ENCODE results near the gene UBE2O.
A peak's percentile ranks its signal among the peaks of the same experiment; 100 is the strongest.

Gene UBE2O

DNA sequence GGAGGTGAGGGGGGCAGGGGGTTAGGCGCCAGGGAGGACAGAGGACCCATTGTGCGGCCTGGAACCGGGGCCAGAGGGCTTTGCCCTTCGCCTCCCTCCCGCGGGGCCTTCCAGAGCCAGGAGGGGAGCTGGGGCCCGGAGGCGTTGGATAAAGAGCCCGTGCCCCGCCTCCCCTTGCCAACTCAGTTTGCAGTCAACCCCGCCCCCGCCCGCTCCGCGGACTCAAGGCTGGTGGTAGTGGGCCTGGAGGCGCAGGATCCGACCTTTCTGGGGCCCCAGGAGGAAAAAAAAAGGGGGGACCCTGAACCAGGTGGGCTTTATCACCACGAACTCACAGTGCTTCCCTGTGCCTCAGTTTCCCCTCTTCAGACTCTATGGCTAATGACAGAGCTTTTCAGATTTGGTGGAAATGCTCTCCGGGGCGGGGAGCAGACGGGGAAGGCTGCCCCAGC lies 70.6 kb downstream of the UBE2O start:
- peak overlapping the region; percentile 98 for H2AFZ ChIP-seq (ENCODE audit: low read length)
- H3K27ac ChIP-seq (replicated peaks; ENCODE audit: low read length), result peak overlapping the region; percentile 99
- H3K4me3 ChIP-seq (ENCODE audit: low read length in 2 of 2), result peak overlapping the region; percentile 78 to 88
- peak overlapping the region; percentile 97 for H3K9ac ChIP-seq (ENCODE audit: low read depth, low read length, poor library complexity)
- WGBS, 2 donors (ENCODE audit: extremely low coverage in 2 of 2, insufficient read length in 2 of 2, insufficient replicate concordance in 1 of 2), result no CpG with 5 or more reads among the region's 21 CpGs
- H3K4me1 ChIP-seq (ENCODE audit: control insufficient read depth in 2 of 2, insufficient read depth in 1 of 2, low read depth in 1 of 2, low read length in 2 of 2), result peaks cover 10 to 26% of the 10 kb centered on the region in 2 donors
- H2AK5ac ChIP-seq (ENCODE audit: low read depth, low read length), result peak overlapping the region; percentile 92
- no peak overlapping the region for H3K14ac ChIP-seq (ENCODE audit: low read length)
- peak overlapping the region; percentile 96 for H3K18ac ChIP-seq (ENCODE audit: low read length)
- no peak overlapping the region for H3K23ac ChIP-seq (ENCODE audit: low read depth, low read length, poor library complexity)
- peaks cover 5 to 9% of the 10 kb centered on the region in 2 donors for H3K36me3 ChIP-seq (replicated peaks in 1 of 2; ENCODE audit: control insufficient read depth in 2 of 2, insufficient read depth in 2 of 2, low read length in 2 of 2)
- peak overlapping the region; percentile 91 for H2BK5ac ChIP-seq (ENCODE audit: low read length)
- H2BK15ac ChIP-seq (ENCODE audit: low read length), result peak overlapping the region; percentile 95
- no peak overlapping the region for H4K91ac ChIP-seq (ENCODE audit: low read depth, low read length, poor library complexity)
- H3K79me1 ChIP-seq (ENCODE audit: low read depth, low read length), result peaks cover 3% of the 10 kb centered on the region
- peaks cover 2 to 10% (median 6%) of the 10 kb centered on the region in 3 experiments for H3K27me3 ChIP-seq (ENCODE audit: control insufficient read depth in 3 of 3, insufficient read depth in 3 of 3, low read depth in 1 of 3, low read length in 3 of 3)
- peaks cover 2% of the 10 kb centered on the region in 2 donors for H3K9me3 ChIP-seq (replicated peaks in 1 of 2; ENCODE audit: control insufficient read depth in 2 of 2, insufficient read depth in 1 of 2, low read depth in 1 of 2, low read length in 2 of 2)
- H2BK12ac ChIP-seq (ENCODE audit: low read length), result peak overlapping the region; percentile 88
- peak overlapping the region; percentile 90 for H2BK120ac ChIP-seq (ENCODE audit: low read depth, low read length)
- DNase-seq (ENCODE audit: low spot score), result peak; percentile 90
- no peak overlapping the region for H4K8ac ChIP-seq (ENCODE audit: low read depth, low read length)
- peak overlapping the region; percentile 99 for H3K4me2 ChIP-seq (ENCODE audit: insufficient read depth, low read length, poor library complexity, severe bottlenecking)
- H3K4ac ChIP-seq (ENCODE audit: low read length), result no peak overlapping the region

DNA sequence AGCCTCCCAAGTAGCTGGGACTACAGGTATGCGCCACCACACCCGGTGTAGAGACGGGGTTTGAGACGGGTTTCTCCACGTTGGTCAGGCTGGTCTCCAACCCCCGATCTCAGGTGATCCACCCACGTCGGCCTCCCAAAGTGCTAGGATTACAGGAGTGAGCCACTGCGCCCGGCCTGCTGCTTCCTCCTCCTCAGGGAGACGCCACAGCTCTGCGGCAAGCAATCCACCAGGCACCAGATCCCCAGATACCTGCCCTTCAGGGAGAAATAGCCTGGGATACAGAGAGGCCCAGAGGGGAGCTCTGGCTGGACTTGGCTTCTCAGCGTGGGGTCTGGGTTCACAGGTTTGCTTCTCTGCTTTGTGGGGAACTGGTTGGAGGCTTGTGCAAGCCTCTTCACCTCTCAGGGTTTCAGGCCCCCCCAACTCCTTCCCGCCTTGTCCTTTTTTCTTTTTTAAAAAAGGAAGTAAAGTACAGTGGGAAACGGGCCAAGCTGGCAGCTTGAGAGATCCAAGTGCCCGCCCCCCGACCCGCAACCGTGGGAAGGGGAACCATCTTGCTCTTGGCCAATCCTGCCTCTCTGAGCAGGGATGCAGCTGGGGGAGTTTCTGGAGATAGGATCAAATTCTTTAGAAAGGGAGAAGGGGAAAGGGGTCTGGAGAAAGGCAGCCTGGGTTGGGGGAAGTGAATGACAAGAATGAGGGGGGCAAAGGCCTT lies 71.2 kb downstream of the UBE2O start:
- Histone ChIP-seq H3K4ac (ENCODE audit: low read length) (no peak overlapping the region), H3K4me2 (ENCODE audit: insufficient read depth, low read length, poor library complexity, severe bottlenecking) (peak overlapping the region; percentile 99), H3K14ac (ENCODE audit: low read length) (no peak overlapping the region), H3K27ac (replicated peaks; ENCODE audit: low read length) (peak overlapping the region; percentile 97), H3K27me3 (ENCODE audit: control insufficient read depth in 3 of 3, insufficient read depth in 3 of 3, low read depth in 1 of 3, low read length in 3 of 3) (peaks cover 2 to 10% (median 6%) of the 10 kb centered on the region in 3 experiments), H4K91ac (ENCODE audit: low read depth, low read length, poor library complexity) (no peak overlapping the region), H3K36me3 (replicated peaks in 1 of 2; ENCODE audit: control insufficient read depth in 2 of 2, insufficient read depth in 2 of 2, low read length in 2 of 2) (peaks cover 1 to 3% of the 10 kb centered on the region in 2 donors), H3K9ac (ENCODE audit: low read depth, low read length, poor library complexity) (no peak overlapping the region), H3K23ac (ENCODE audit: low read depth, low read length, poor library complexity) (no peak overlapping the region), H2BK5ac (ENCODE audit: low read length) (peak overlapping the region; percentile 13), H2BK12ac (ENCODE audit: low read length) (no peak overlapping the region), H2BK120ac (ENCODE audit: low read depth, low read length) (no peak overlapping the region), H2BK15ac (ENCODE audit: low read length) (no peak overlapping the region), H2AK5ac (ENCODE audit: low read depth, low read length) (peak overlapping the region; percentile 81), H2AFZ (ENCODE audit: low read length) (peak overlapping the region; percentile 98), H3K4me3 (ENCODE audit: low read length in 2 of 2) (peak overlapping the region in 1 of 2 donors; percentile 78), H4K8ac (ENCODE audit: low read depth, low read length) (no peak overlapping the region), H3K9me3 (replicated peaks in 1 of 2; ENCODE audit: control insufficient read depth in 2 of 2, insufficient read depth in 1 of 2, low read depth in 1 of 2, low read length in 2 of 2) (peaks cover 2% of the 10 kb centered on the region in 2 donors), H3K4me1 (ENCODE audit: control insufficient read depth in 2 of 2, insufficient read depth in 1 of 2, low read depth in 1 of 2, low read length in 2 of 2) (peaks cover 10 to 27% of the 10 kb centered on the region in 2 donors), H3K79me1 (ENCODE audit: low read depth, low read length) (peaks cover 3% of the 10 kb centered on the region), H3K18ac (ENCODE audit: low read length) (peak overlapping the region; percentile 89)
- no peak for DNase-seq (ENCODE audit: low spot score)
- no CpG with 5 or more reads among the region's 19 CpGs for WGBS, 2 donors (ENCODE audit: extremely low coverage in 2 of 2, insufficient read length in 2 of 2, insufficient replicate concordance in 1 of 2)

DNA sequence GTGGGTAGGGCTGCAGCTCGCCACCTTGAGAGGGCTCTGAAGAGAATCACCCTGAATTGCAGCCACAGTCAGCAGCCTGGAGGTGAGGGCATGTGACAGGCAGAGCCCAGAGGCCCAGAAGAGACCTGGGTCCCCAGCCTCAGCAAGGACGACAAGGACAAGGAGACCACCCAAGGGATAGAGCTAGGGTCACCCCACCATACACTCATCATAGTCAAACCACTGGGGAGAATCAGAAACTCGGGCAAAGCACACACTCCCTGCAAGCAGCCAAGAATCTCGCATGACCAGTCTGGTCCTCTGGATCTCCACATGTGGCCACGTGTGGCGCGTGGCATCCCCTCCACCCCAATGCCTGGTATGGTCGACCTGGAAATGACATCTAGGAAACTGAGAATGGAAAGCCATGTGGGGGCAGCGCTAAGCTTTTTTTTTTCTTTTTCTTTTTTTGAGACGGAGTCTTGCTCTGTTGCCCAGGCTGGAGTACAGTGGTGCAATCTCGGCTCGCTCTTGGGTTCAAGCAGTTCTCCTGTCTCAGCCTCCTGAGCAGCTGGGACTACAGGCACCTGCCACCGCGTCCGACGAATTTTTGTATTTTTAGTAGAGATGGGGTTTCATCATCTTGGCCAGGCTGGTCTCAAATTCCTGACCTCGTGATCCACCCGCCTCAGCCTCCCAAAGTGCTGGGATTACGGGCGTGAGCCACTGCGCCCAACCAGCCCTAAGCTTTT lies 73.1 kb downstream of the UBE2O start:
- Histone ChIP-seq H3K4me3 (ENCODE audit: low read length in 2 of 2) (no peak overlapping the region), H3K27me3 (ENCODE audit: control insufficient read depth in 3 of 3, insufficient read depth in 3 of 3, low read depth in 1 of 3, low read length in 3 of 3) (peaks cover 0 to 2% (median 0%) of the 10 kb centered on the region in 3 experiments), H3K14ac (ENCODE audit: low read length) (no peak overlapping the region), H3K4me1 (ENCODE audit: control insufficient read depth in 2 of 2, insufficient read depth in 1 of 2, low read depth in 1 of 2, low read length in 2 of 2) (peaks cover 12 to 27% of the 10 kb centered on the region in 2 donors), H3K4ac (ENCODE audit: low read length) (no peak overlapping the region), H2AFZ (ENCODE audit: low read length) (no peak overlapping the region), H2BK15ac (ENCODE audit: low read length) (no peak overlapping the region), H2BK120ac (ENCODE audit: low read depth, low read length) (no peak overlapping the region), H2BK12ac (ENCODE audit: low read length) (no peak overlapping the region), H3K79me1 (ENCODE audit: low read depth, low read length) (peaks cover 2% of the 10 kb centered on the region), H2BK5ac (ENCODE audit: low read length) (no peak overlapping the region), H3K9me3 (replicated peaks in 1 of 2; ENCODE audit: control insufficient read depth in 2 of 2, insufficient read depth in 1 of 2, low read depth in 1 of 2, low read length in 2 of 2) (peaks cover 0 to 2% of the 10 kb centered on the region in 2 donors), H4K8ac (ENCODE audit: low read depth, low read length) (no peak overlapping the region), H3K23ac (ENCODE audit: low read depth, low read length, poor library complexity) (no peak overlapping the region), H3K4me2 (ENCODE audit: insufficient read depth, low read length, poor library complexity, severe bottlenecking) (no peak overlapping the region), H3K9ac (ENCODE audit: low read depth, low read length, poor library complexity) (no peak overlapping the region), H3K27ac (replicated peaks; ENCODE audit: low read length) (no peak overlapping the region), H3K36me3 (replicated peaks in 1 of 2; ENCODE audit: control insufficient read depth in 2 of 2, insufficient read depth in 2 of 2, low read length in 2 of 2) (no peaks in the 10 kb centered on the region), H4K91ac (ENCODE audit: low read depth, low read length, poor library complexity) (no peak overlapping the region), H2AK5ac (ENCODE audit: low read depth, low read length) (no peak overlapping the region), H3K18ac (ENCODE audit: low read length) (peak overlapping the region; percentile 2)
- DNase-seq (ENCODE audit: low spot score), result no peak
- WGBS, 2 donors (ENCODE audit: extremely low coverage in 2 of 2, insufficient read length in 2 of 2, insufficient replicate concordance in 1 of 2), result no CpG with 5 or more reads among the region's 21 CpGs

DNA sequence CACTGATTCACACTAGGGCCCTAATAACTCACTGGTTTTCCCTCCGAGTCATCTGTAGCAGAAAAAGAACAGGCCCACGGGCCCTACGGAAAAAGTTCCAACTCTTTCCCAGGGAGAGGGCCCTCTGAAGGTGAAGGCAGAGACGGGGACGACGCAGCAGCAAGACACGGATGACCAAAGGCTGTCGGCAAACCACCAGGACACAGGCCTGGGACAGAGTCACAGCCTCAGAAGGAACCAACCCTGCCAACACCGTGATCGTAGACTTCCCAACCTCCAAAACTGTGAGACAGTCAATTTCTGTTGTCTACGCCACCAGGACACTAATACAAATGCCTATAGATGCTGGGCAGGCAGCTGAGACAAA lies 73.7 kb downstream of the UBE2O start:
- WGBS, 2 donors (ENCODE audit: extremely low coverage in 2 of 2, insufficient read length in 2 of 2, insufficient replicate concordance in 1 of 2), result no CpG with 5 or more reads among the region's 11 CpGs
- H3K4me1 ChIP-seq (ENCODE audit: control insufficient read depth in 2 of 2, insufficient read depth in 1 of 2, low read depth in 1 of 2, low read length in 2 of 2), result peaks cover 12 to 28% of the 10 kb centered on the region in 2 donors
- H3K23ac ChIP-seq (ENCODE audit: low read depth, low read length, poor library complexity), result no peak overlapping the region
- no peak overlapping the region for H4K8ac ChIP-seq (ENCODE audit: low read depth, low read length)
- no peak overlapping the region for H3K9ac ChIP-seq (ENCODE audit: low read depth, low read length, poor library complexity)
- H2BK15ac ChIP-seq (ENCODE audit: low read length), result no peak overlapping the region
- no peaks in the 10 kb centered on the region for H3K36me3 ChIP-seq (replicated peaks in 1 of 2; ENCODE audit: control insufficient read depth in 2 of 2, insufficient read depth in 2 of 2, low read length in 2 of 2)
- H2BK12ac ChIP-seq (ENCODE audit: low read length), result no peak overlapping the region
- H3K4me2 ChIP-seq (ENCODE audit: insufficient read depth, low read length, poor library complexity, severe bottlenecking), result no peak overlapping the region
- peaks cover 2% of the 10 kb centered on the region for H3K79me1 ChIP-seq (ENCODE audit: low read depth, low read length)
- H3K14ac ChIP-seq (ENCODE audit: low read length), result no peak overlapping the region
- no peak overlapping the region for H2AK5ac ChIP-seq (ENCODE audit: low read depth, low read length)
- no peak overlapping the region for H2BK5ac ChIP-seq (ENCODE audit: low read length)
- H3K27me3 ChIP-seq (ENCODE audit: control insufficient read depth in 3 of 3, insufficient read depth in 3 of 3, low read depth in 1 of 3, low read length in 3 of 3), result no peaks in the 10 kb centered on the region
- no peak overlapping the region for H3K4me3 ChIP-seq (ENCODE audit: low read length in 2 of 2)
- H2AFZ ChIP-seq (ENCODE audit: low read length), result no peak overlapping the region
- no peak overlapping the region for H2BK120ac ChIP-seq (ENCODE audit: low read depth, low read length)
- no peak overlapping the region for H4K91ac ChIP-seq (ENCODE audit: low read depth, low read length, poor library complexity)
- peak overlapping the region; percentile 2 for H3K18ac ChIP-seq (ENCODE audit: low read length)
- no peak for DNase-seq (ENCODE audit: low spot score)
- H3K4ac ChIP-seq (ENCODE audit: low read length), result no peak overlapping the region
- H3K9me3 ChIP-seq (replicated peaks in 1 of 2; ENCODE audit: control insufficient read depth in 2 of 2, insufficient read depth in 1 of 2, low read depth in 1 of 2, low read length in 2 of 2), result peaks cover 0 to 2% of the 10 kb centered on the region in 2 donors
- no peak overlapping the region for H3K27ac ChIP-seq (replicated peaks; ENCODE audit: low read length)

Measured in neuronal stem cell (in vitro differentiated cells).